ENCODE measurements around the gene VLDLR. TPM values are rescaled to one million over a fixed set of nuclear protein-coding genes. Genes with fewer than 3 reads are reported as not detected.

VLDLR gene
- total and polyA plus RNA-seq, 2 of the 8 experiments (the other 6 are each of a cell fraction or from before 2014, with no cell fraction given), result 24.2 to 49.1 TPM

DNA sequence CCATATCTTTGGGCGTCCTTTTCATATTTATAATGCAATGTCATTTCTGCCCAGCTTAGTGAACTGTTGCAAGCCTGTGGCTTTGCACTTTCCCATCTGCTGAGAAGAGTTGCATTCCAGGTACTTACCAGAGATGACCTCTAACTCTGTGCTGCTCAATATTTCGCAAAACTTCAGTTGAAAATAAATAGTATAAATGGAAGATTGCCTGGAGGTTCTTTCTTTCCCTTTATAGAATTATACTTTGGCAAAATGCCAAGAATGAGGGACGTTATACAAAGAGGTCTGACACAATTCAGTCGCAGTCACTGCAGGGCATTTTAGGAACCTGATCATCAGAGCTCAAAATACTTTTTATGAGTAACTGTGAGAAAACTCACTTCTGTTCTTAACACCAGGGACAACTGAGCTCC lies 18.9 kb upstream of the VLDLR start:
- Histone ChIP-seq H4K91ac (replicated peaks; ENCODE audit: insufficient read length, low read length) (no peak overlapping the region), H3K18ac (ENCODE audit: extremely low read depth, low read length) (no peak overlapping the region), H4K8ac (ENCODE audit: extremely low read depth, insufficient read depth, low read length) (no peak overlapping the region), H2BK20ac (ENCODE audit: low read length) (no peak overlapping the region), H3K27me3 (replicated peaks in 1 of 4; ENCODE audit: control insufficient read depth in 3 of 4, extremely low read depth in 1 of 4, insufficient read depth in 3 of 4, low read length in 3 of 4) (no peaks in the 10 kb centered on the region), H2AK5ac (ENCODE audit: low read depth, low read length) (no peak overlapping the region), H2BK15ac (ENCODE audit: low read length) (no peak overlapping the region), H3K4ac (replicated peaks; ENCODE audit: insufficient read length, low read depth, low read length) (no peak overlapping the region), H4K20me1 (replicated peaks in 1 of 2; ENCODE audit: control insufficient read depth in 1 of 2, insufficient read depth in 2 of 2, low read length in 2 of 2) (no peaks in the 10 kb centered on the region), H2BK120ac (replicated peaks; ENCODE audit: low read depth, low read length) (no peak overlapping the region), H3K14ac (ENCODE audit: insufficient read length) (no peak overlapping the region), H2BK12ac (ENCODE audit: low read depth, low read length) (no peak overlapping the region), H3K27ac (ENCODE audit: low read depth, low read length) (no peak overlapping the region), H3K4me1 (replicated peaks in 1 of 4; ENCODE audit: control insufficient read depth in 3 of 4, insufficient read depth in 4 of 4, low read length in 3 of 4) (no peaks in the 10 kb centered on the region), H3K9ac (replicated peaks in 1 of 4; ENCODE audit: extremely low read depth in 1 of 4, low read depth in 3 of 4, low read length in 3 of 4) (no peak overlapping the region), H2BK5ac (ENCODE audit: low read depth, low read length) (no peak overlapping the region), H3K4me3 (ENCODE audit: extremely low read depth in 1 of 4, insufficient read depth in 2 of 4, low read depth in 3 of 4, low read length in 4 of 4) (no peak overlapping the region), H4K5ac (ENCODE audit: insufficient read length, low read depth, low read length) (no peak overlapping the region), H2AFZ (ENCODE audit: low read length) (no peak overlapping the region), H3K79me1 (ENCODE audit: low read depth, low read length) (no peaks in the 10 kb centered on the region), H3K23ac (ENCODE audit: insufficient read length) (no peak overlapping the region), H3K36me3 (ENCODE audit: control insufficient read depth in 2 of 4, insufficient read depth in 4 of 4, low read length in 3 of 4) (no peaks in the 10 kb centered on the region), H3K56ac (replicated peaks; ENCODE audit: insufficient read length, low read depth, low read length) (no peak overlapping the region), H3K4me2 (ENCODE audit: insufficient read depth in 1 of 2, low read depth in 2 of 2, low read length in 2 of 2) (no peak overlapping the region), H3K79me2 (ENCODE audit: control insufficient read depth in 1 of 2, insufficient read depth in 2 of 2, low read length in 2 of 2) (no peaks in the 10 kb centered on the region), H3K23me2 (ENCODE audit: low read depth, low read length) (no peaks in the 10 kb centered on the region), H3K9me3 (ENCODE audit: insufficient read depth in 2 of 2, low read depth in 1 of 2, low read length in 1 of 2) (no peaks in the 10 kb centered on the region)
- WGBS, 2 experiments (ENCODE audit: extremely low coverage in 1 of 2, insufficient coverage in 1 of 2, insufficient read length in 1 of 2, insufficient replicate concordance in 2 of 2, low coverage in 1 of 2, low lambda C conversion rate in 2 of 2, missing lambda C conversion rate in 1 of 2), result 90% methylated on average over 4 of the region's 4 CpGs; no CpG with 5 or more reads in 1 of the 2 experiments
- TF ChIP-seq TCF12 (IDR thresholded peaks at IDR 0.05; ENCODE audit: low read depth, low read length) (no peak), RAD21 (IDR thresholded peaks at IDR 0.05 in 1 of 2, conservative IDR thresholded peaks at IDR 0.05 in 1 of 2; ENCODE audit: low read depth in 2 of 2, low read length in 2 of 2) (no peak), GTF2F1 (IDR thresholded peaks at IDR 0.05; ENCODE audit: borderline replicate concordance, low read depth, low read length) (no peak), GABPA (IDR thresholded peaks at IDR 0.05; ENCODE audit: borderline replicate concordance, insufficient read depth, low read length) (no peak), JUND (IDR thresholded peaks at IDR 0.05; ENCODE audit: low read length) (no peak), SAP30 (IDR thresholded peaks at IDR 0.05; ENCODE audit: insufficient read depth, insufficient replicate concordance, low read length) (no peak), RBBP5 (IDR thresholded peaks at IDR 0.05; ENCODE audit: borderline replicate concordance, low read depth, low read length) (no peak), ZNF274 (IDR thresholded peaks at IDR 0.05; ENCODE audit: borderline replicate concordance, extremely low read depth, low read length) (no peak)
- POLR2A ChIA-PET (ENCODE audit: partially characterized antibody), result interaction anchor here (0.9 to 2.7 kb wide), 4 partner anchors 10 to 20 kb away, joined by 3 to 10 read pairs (median 4); no protein-coding TSS in a partner anchor
- FAIRE-seq (no peak), DNase-seq (ENCODE audit: low read depth in 1 of 2, low spot score in 2 of 2) (no peak)
- CTCF ChIA-PET (ENCODE audit: partially characterized antibody), result interaction anchor here (0.6 to 1.9 kb wide), 3 partner anchors 14 to 701 kb away, joined by 3 to 4 read pairs (median 3); no protein-coding TSS in a partner anchor
